Non-pigmented ciliary epithelial cell (primary cell): Measurements from ENCODE around the gene NACC2.
"Not testable (repeated sequence)": the region's sequence is repeated elsewhere in the genome, so short reads cannot be mapped to it uniquely, and the experiment has no call there.

Experiments used
- DNase-seq: peaks from one replicate; pipeline ENCODE4 v3.0.0-alpha.2; 2010; ENCODE audit warnings: low read depth

The NACC2 gene

GRCh38 chr9:136080716-136081112 lies 14.4 kb downstream of the NACC2 start:
- no peak for DNase-seq

- DNase-seq = no peak
Observed at GRCh38 chr9:136079916-136080246, 15.2 kb downstream of the NACC2 start.

GRCh38 chr9:136079211-136079915 lies 15.7 kb downstream of the NACC2 start:
- no peak for DNase-seq

- DNase-seq = no peak
Observed at GRCh38 chr9:136078498-136079011, 16.5 kb downstream of the NACC2 start.

- no peak for DNase-seq
Observed at GRCh38 chr9:136078024-136078423, 17.1 kb downstream of the NACC2 start.

- no peak for DNase-seq
Observed at GRCh38 chr9:136077491-136077890, 17.6 kb downstream of the NACC2 start.

GRCh38 chr9:136075881-136076678 lies 19.0 kb downstream of the NACC2 start:
- no peak for DNase-seq

GRCh38 chr9:136075134-136075841 lies 19.8 kb downstream of the NACC2 start:
- DNase-seq = no peak

GRCh38 chr9:136074706-136075105 lies 20.4 kb downstream of the NACC2 start:
- DNase-seq = no peak

- no peak for DNase-seq
Observed at GRCh38 chr9:136062657-136063439, 32.2 kb downstream of the NACC2 start.

- DNase-seq = not testable (repeated sequence)
Observed at GRCh38 chr9:136061916-136062315, 33.2 kb downstream of the NACC2 start.

- no peak for DNase-seq
Observed at GRCh38 chr9:136061405-136061804, 33.7 kb downstream of the NACC2 start.

GRCh38 chr9:136060671-136061371 lies 34.3 kb downstream of the NACC2 start:
- DNase-seq = no peak

GRCh38 chr9:136059851-136060670 lies 35.0 kb downstream of the NACC2 start:
- DNase-seq = no peak

- no peak for DNase-seq
Observed at GRCh38 chr9:136059321-136059791, 35.7 kb downstream of the NACC2 start.

GRCh38 chr9:136058801-136059302 lies 36.2 kb downstream of the NACC2 start:
- no peak for DNase-seq

- DNase-seq = no peak
Observed at GRCh38 chr9:136058084-136058483, 37.0 kb downstream of the NACC2 start.

GRCh38 chr9:136057236-136058081 lies 37.6 kb downstream of the NACC2 start:
- no peak for DNase-seq
